Glomerular visceral epithelial cell (primary cell): ENCODE results near the gene MYB.

ENCODE experiments used
- DNase-seq: peaks from one replicate; pipeline ENCODE4 v3.0.0-alpha.2; 2016; ENCODE audit errors: extremely low spot score

Gene MYB

DNA sequence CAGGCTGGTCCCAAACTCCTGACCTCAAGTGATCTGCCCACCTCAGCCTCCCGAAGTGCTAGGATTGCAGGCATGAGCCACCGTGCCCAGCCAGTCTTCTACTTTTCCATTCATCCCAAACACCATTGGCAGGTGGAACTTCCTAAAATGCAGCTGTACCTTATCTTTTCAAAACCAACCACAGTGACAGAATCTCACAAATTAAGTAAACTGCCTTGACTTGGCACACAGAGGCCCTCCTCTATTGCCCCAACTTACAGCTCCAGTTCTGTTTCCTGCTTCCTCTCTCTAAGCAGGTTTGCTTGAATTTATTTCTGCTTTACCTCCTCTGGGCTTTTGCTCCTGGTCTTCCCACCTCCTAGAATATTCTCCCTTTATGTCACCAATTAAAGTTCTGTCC, 7.6 kb downstream of the MYB start:
- DNase-seq = no peak

DNA sequence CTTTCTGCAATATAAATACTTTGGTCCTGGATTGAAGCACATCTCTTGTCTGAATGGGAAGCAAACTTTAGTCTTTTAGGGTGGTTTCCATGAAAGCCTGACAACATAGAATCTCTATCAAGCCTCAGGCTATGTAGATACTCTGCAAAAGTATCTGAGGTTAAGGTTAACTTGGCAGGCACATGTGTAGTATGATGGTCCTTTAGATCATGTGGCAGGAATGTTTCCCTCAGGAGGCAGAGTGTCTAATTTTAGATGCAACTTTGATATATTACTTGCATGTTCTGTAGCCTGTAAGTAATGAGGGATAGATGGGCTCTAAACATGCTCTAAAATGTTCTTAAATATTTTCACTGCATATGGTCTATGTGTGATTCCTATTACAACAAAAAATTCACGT, 8.2 kb downstream of the MYB start:
- DNase-seq = no peak

DNA sequence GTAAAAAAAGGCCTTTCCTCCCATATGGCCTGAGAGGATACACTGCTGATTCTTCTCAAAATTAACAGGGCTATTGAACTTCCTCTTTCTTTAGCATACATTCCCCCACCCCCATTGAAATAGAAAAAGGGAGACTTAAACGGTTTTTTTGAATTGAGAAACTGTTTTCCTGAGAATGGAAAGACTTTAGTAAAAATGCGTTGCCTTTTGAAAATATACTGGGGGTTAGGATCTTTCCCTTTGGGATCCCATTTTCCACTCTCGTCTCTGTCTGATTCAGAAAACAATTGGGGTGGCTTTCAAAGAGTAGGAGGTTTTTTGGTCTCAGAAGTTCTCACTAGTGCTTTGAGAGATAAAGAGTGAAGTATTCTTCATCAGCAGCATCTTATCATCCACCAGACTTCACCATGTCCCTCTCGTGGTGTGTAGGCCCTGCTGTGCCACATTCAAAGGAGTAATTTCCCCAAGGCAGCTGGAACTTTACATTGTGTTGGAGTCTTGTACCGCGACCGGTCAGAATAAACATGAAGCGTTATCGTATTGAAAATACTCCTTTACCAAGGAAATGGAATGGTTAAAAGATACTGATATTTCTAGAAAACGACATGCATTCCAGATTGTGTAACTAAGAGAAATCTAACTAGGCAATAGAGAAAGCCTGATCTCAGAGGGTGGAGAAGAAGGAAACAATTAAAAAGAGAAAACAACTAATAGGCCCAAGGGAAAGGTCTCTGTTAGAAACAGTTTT, 10.6 kb downstream of the MYB start:
- no peak for DNase-seq

- no peak for DNase-seq
Measured at GRCh38 chr6:135192256-135193174, 11.4 kb downstream of the MYB start.

DNA sequence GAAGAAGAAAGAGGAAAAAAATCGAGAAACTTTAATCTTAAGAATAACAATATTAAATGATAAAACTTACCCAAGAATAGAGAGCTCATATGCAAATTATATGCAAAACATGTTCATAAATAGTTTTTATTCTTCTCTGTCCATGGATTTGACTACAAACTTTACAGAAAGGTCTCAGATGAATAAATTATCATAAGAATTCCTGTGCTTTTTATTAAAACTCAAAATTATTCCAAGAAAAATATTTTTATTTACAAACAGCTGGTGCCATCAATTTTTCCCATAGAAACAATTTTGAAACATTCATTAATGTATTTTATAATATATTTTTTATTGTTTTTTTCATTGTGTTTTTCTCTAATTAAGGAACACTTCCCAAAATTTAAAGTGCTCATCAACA, 12.1 kb downstream of the MYB start:
- DNase-seq = no peak

GRCh38 chr6:135195041-135195440, 13.9 kb downstream of the MYB start:
- no peak for DNase-seq

DNA sequence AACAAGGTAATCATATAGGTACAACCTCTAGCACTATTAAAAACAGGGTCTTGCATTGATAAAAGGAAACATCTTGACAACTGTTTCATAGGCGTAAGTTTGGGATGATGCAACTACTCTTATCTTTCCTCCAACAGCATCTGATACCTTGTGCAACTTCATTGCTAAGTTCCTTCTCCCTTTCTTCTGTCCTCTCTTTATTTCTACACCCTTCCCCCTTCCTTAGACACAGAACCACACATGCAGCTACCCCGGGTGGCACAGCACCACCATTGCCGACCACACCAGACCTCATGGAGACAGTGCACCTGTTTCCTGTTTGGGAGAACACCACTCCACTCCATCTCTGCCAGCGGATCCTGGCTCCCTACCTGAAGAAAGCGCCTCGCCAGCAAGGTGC, 14.4 kb downstream of the MYB start:
- DNase-seq = no peak

GRCh38 chr6:135196739-135197510, 15.8 kb downstream of the MYB start:
- DNase-seq = no peak

GRCh38 chr6:135202836-135203235, 21.7 kb downstream of the MYB start:
- DNase-seq = no peak

- no peak for DNase-seq
Measured at GRCh38 chr6:135204951-135205350, 23.8 kb downstream of the MYB start.

DNA sequence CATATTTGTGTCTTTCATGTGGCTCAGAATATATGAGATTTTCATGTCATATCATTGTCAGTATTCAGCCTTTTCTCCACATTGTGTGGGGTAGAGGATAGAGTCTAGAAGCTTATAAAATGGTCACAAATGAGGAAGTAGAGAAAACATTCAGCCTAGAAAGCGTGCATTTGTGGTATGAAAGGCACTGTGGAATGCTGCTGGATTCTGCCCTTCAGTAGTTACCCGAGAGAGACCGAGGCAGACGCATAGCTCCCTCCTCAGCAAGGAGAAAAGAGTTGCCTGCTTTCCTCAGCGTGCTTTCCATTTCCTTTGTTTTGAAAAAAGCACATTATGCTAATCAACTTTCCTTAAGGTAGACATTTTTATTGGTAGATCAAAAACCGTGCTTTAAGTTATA, 28.7 kb downstream of the MYB start:
- no peak for DNase-seq

- no peak for DNase-seq
Measured at GRCh38 chr6:135210632-135211305, 29.7 kb downstream of the MYB start.

- no peak for DNase-seq
Measured at GRCh38 chr6:135211306-135211702, 30.2 kb downstream of the MYB start.

- DNase-seq = no peak
Measured at GRCh38 chr6:135212020-135212806, 31.1 kb downstream of the MYB start.

- no peak for DNase-seq
Measured at GRCh38 chr6:135212935-135213334, 31.8 kb downstream of the MYB start.

DNA sequence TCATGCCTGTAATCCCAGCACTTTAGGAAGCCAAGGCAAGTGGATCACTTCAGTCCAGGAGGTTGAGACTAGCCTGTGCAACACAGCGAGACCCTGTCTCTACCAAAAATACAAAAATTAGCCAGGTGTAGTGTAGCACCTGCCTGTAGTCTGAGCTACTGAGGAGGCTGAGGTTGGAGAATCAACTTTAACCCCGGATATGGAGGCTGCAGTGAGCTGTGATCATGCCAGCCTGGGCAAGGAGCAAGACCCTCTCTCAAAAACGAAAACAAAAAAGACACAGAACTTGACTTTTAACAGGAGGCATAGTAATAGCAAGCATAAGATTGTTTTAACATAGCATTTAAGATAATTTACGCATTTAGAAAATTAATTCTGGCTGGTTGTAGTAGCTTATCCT, 32.5 kb downstream of the MYB start:
- no peak for DNase-seq

DNA sequence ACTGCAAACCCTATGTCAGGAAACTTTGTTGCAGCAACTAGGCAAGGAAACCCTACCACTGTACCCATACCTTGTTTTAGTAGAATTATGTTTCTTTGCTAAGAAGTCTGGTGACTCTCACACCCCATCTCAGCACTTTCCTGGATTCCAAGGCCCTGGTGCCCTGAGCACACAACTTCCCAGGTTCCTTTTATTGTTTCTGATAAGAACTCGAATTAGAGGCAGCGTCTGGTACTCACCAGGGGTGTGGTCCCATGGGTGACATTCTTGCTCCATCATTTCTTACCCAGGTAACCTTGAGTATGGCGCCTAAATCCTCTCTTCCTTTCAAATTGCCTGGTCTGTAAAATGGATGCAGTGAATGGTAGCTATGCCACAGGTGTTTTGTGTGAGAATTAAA, 34.1 kb downstream of the MYB start:
- no peak for DNase-seq

- DNase-seq = no peak
Measured at GRCh38 chr6:135215563-135215962, 34.5 kb downstream of the MYB start.

- no peak for DNase-seq
Measured at GRCh38 chr6:135217663-135218062, 36.6 kb downstream of the MYB start.

DNA sequence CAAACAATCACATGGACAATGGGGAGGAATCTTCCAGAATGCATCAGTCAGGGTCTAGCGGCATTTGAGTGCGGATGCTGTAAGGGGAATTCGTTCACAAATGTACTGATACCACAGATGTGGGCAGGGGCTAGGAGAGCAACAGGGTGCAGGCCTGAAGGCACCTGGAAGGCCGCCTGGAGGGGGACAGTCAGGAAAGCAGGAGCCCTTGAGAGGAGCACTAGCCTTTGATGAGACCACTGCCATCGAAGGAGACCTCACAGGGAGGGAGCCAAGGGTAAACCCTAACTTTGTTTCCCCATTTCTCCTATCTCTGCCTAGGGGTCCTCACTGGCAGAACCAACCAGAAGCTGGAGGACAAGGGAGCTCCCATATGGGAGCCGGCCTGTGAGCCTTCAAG, 38.2 kb downstream of the MYB start:
- DNase-seq = no peak

DNA sequence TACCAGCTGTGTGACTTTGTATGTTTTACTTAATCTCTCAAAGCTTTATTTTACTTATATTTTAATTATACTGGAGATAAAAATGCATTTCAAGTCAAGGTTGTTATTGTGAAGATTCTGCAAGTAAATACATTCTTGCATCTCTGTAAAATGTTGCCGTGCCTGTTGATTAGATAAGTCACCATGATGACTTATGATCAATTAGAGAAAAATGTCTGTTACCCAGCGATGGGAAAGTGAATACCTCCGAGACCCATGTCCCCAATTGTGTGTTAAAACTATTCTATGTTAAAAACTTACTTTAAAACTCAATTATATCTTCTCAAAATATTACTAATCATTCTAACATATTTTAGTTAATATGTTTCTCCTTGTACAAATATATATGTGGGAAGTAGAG, 39.9 kb downstream of the MYB start:
- DNase-seq = no peak
